HG03439 (cell line): ENCODE results near the gene RET.

Experiments
- ATAC-seq: cut with Tn5 transposase; IDR thresholded peaks from one replicate; pipeline ENCODE4 v1.9.1; 2021; ENCODE audit warnings: mild to moderate bottlenecking, moderate library complexity; ENCODE audit not compliant: unreplicated experiment

RET gene

GRCh38 chr10:43119416-43120115 is 42.7 kb downstream of the RET start:
- no peak for ATAC-seq

- no peak for ATAC-seq
Observed at GRCh38 chr10:43120116-43120928, 43.5 kb downstream of the RET start.

- peak; percentile 88 for ATAC-seq
Observed at GRCh38 chr10:43120929-43121314, 44.1 kb downstream of the RET start.

- ATAC-seq: no peak
Observed at GRCh38 chr10:43121444-43121843, 44.6 kb downstream of the RET start.

- no peak for ATAC-seq
Observed at GRCh38 chr10:43122096-43122495, 45.2 kb downstream of the RET start.

GRCh38 chr10:43122826-43123225 is 46.0 kb downstream of the RET start:
- no peak for ATAC-seq

- no peak for ATAC-seq
Observed at GRCh38 chr10:43123361-43124093, 46.7 kb downstream of the RET start.

- no peak for ATAC-seq
Observed at GRCh38 chr10:43124094-43124521, 47.2 kb downstream of the RET start.

- ATAC-seq: no peak
Observed at GRCh38 chr10:43124574-43125273, 47.9 kb downstream of the RET start.

- no peak for ATAC-seq
Observed at GRCh38 chr10:43125274-43125845, 48.5 kb downstream of the RET start.

GRCh38 chr10:43125881-43126731 is 49.2 kb downstream of the RET start:
- ATAC-seq: no peak

- ATAC-seq: no peak
Observed at GRCh38 chr10:43126759-43127424, 50.0 kb downstream of the RET start.

- ATAC-seq: no peak
Observed at GRCh38 chr10:43127442-43127841, 50.6 kb downstream of the RET start.

GRCh38 chr10:43128331-43128730 is 51.5 kb downstream of the RET start:
- no peak for ATAC-seq

GRCh38 chr10:43128958-43129706 is 52.3 kb downstream of the RET start:
- peak; percentile 66 for ATAC-seq

GRCh38 chr10:43130770-43131171 is 53.9 kb downstream of the RET start:
- ATAC-seq: no peak

GRCh38 chr10:43131256-43131655 is 54.4 kb downstream of the RET start:
- ATAC-seq: no peak

GRCh38 chr10:43131906-43132305 is 55.0 kb downstream of the RET start:
- no peak for ATAC-seq
